ENCODE measurements around the gene RPTOR. TPM values are rescaled to one million over a fixed set of nuclear protein-coding genes. Genes with fewer than 3 reads are reported as not detected.

The RPTOR gene
- total RNA-seq, 3 donors from 2014 or later = 21.4 to 27.5 (median 23.6) TPM

DNA sequence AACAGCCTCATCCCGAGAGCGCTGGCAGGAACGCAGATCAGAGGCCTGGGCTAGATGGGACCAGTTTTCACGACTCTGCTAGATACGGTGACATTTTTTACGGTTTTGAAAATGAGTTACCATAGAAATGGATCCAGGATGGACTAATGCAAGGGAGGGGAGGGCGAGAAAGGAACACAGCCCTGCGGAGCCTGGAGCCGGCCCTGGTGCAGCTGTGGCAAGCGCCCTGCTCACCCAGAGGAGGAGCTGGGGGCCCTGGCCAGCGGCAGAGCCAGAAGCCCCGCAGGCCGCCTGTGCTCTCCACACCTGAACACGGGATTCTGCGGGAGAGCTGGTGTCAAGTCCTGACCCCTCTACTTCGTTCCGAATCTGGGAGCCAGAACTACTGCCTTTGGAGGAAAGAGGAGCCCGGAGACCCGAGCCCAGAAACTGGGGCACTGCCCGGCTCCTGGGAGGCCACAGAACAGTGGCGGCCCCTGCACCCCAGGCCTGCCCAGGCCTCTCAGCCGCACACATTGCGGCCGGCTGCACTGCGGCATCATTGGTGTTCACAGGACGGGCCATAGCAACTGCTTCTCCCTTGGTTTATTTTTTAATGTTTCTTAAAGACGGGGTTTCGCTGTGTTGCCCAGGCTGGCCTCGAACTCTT lies 358.4 kb downstream of the RPTOR start:
- DNase-seq (ENCODE audit: low spot score in 2 of 2) = no peak
- TF ChIP-seq POLR2A (IDR thresholded peaks at IDR 0.05) (no peak), POLR2AphosphoS5 (IDR thresholded peaks at IDR 0.05) (no peak)
- TF ChIP-seq, protein P1, sequence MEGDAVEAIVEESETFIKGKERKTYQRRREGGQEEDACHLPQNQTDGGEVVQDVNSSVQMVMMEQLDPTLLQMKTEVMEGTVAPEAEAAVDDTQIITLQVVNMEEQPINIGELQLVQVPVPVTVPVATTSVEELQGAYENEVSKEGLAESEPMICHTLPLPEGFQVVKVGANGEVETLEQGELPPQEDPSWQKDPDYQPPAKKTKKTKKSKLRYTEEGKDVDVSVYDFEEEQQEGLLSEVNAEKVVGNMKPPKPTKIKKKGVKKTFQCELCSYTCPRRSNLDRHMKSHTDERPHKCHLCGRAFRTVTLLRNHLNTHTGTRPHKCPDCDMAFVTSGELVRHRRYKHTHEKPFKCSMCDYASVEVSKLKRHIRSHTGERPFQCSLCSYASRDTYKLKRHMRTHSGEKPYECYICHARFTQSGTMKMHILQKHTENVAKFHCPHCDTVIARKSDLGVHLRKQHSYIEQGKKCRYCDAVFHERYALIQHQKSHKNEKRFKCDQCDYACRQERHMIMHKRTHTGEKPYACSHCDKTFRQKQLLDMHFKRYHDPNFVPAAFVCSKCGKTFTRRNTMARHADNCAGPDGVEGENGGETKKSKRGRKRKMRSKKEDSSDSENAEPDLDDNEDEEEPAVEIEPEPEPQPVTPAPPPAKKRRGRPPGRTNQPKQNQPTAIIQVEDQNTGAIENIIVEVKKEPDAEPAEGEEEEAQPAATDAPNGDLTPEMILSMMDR (IDR thresholded peaks at IDR 0.05) = no peak
- intact Hi-C loops (cut with DNase I; ENCODE audit: low total_unique reads) = no loop called here
- H3K27ac ChIP-seq = no peak overlapping the region
- H3K36me3 ChIP-seq = no peaks in the 10 kb centered on the region
- no peak overlapping the region for H3K4me3 ChIP-seq
- H3K9me3 ChIP-seq = no peaks in the 10 kb centered on the region
- no peaks in the 10 kb centered on the region for H3K4me1 ChIP-seq
- H3K27me3 ChIP-seq = no peaks in the 10 kb centered on the region

DNA sequence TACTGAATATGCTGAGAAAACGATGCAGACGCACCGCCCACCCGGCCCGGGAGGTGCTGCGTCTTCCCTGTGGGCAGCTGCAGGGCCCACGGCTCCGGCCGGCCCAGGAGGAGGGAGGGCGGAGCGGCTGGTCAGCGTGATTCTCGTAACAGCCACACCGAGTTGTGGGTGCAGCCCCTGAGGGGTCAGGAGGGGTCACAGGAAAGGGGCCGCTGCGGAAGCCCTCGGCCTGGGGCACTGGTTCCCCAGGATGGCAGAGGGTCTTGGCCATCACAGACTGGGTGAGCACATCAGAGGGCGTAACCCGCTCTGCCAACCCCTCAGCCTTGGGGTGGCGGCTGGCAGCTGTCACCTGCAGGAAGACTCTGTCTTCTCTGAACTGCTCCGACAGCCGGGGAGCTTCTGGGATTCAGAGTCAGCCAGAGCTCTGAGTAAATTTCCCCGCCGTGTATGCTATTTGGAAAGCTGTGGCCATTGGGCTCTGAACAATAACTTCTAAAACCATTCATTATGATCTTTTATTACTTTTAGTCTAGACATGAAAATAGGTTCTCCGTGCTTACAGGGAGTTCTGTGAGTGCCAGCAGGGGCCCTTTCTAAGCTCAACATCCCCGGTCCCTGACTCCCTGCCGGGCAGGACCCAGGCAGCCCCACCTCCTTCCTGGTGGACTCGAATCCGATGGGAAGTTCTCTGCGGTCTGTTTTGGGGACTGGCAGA lies 359.6 kb downstream of the RPTOR start:
- intact Hi-C loops (cut with DNase I; ENCODE audit: low total_unique reads) = no loop called here
- Histone ChIP-seq H3K4me1 (no peaks in the 10 kb centered on the region), H3K9me3 (no peaks in the 10 kb centered on the region), H3K36me3 (no peaks in the 10 kb centered on the region), H3K4me3 (no peak overlapping the region), H3K27me3 (no peaks in the 10 kb centered on the region), H3K27ac (no peak overlapping the region)
- TF ChIP-seq, protein P1 (IDR thresholded peaks at IDR 0.05) = no peak
- no peak for TF ChIP-seq POLR2AphosphoS5 (IDR thresholded peaks at IDR 0.05)
- no peak for TF ChIP-seq POLR2A (IDR thresholded peaks at IDR 0.05)
- no peak for DNase-seq (ENCODE audit: low spot score in 2 of 2)

DNA sequence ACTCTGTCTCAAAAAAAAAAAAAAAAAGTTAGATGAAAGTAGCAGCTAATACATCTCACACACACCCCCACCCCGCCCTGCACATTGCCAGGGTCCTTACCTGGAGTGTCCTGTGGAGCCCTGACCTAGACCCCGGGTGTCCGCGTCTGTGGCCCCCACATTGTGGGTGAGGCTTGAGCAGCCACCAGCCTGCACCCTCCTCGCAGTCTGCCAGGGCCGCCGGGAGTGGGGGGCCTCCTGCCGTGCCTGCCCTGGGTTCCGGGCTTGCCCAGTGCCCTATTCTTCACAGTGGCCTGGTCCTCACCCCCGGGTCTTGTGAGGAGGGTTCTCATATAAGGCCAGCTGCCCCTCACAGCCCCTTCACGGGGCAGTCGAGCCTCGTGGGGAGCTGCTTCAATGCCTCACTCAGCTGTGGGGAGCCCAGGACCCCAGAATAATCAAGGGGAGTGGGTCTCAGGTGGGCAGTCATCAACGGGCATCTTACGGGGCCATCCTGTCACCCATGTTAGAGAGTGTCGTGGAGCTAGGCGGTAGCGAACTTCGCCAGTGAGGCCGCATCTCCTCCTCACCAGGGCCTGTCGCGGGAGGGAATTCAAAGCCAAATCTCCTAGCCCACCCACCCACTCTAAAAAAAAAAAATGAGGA lies 361.1 kb downstream of the RPTOR start:
- TF ChIP-seq POLR2A (IDR thresholded peaks at IDR 0.05) (no peak), POLR2AphosphoS5 (IDR thresholded peaks at IDR 0.05) (no peak)
- TF ChIP-seq, protein P1 (IDR thresholded peaks at IDR 0.05) = no peak
- Histone ChIP-seq H3K27me3 (no peaks in the 10 kb centered on the region), H3K27ac (no peak overlapping the region), H3K36me3 (no peaks in the 10 kb centered on the region), H3K4me3 (no peak overlapping the region), H3K4me1 (no peaks in the 10 kb centered on the region), H3K9me3 (no peaks in the 10 kb centered on the region)
- intact Hi-C loops (cut with DNase I; ENCODE audit: low total_unique reads) = no loop called here
- DNase-seq (ENCODE audit: low spot score in 2 of 2) = no peak

DNA sequence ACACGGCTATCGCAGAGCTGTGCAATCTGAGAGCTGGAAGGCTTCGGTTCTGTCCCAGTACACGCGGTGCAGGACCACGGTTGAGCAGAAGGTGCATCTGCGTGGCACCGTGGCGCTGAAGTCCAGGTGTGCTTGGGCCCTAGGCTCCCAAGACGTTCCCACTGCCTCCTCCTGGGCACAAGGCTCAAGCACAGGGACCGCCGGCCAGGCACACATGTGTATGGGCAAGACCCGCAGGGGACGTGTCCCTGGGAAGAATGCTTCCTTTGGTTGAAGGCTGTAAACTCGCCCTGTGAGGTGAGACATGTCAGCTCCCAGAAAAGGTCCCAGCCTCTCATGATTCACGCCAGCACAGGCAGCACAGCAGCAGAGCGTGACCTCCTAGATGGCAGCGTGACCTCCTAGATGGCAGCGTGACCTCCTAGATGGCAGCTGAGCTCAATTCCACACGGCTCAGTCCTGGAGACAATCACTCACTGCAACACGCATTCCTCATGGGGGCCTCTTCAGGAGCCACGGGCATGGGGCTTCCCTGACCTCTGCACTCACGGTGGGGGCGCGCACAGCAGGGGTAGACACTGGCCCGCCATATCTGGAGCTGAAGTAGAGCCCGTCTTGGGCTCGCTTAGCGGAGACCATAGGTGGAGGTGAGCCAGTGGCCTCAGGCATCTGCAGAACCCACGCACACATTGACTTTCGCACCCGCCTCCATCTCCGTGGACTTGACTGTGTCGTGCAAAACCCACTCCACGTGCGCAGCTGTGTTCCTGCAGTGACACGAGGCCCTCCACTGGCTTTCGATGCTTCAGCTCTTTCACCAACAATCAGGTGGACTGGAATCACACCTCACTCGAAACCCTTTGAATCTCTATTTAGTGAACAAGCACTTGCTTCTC lies 362.0 kb downstream of the RPTOR start:
- H3K9me3 ChIP-seq = no peaks in the 10 kb centered on the region
- no peak overlapping the region for H3K27ac ChIP-seq
- intact Hi-C loops (cut with DNase I; ENCODE audit: low total_unique reads) = no loop called here
- H3K36me3 ChIP-seq = no peaks in the 10 kb centered on the region
- H3K4me1 ChIP-seq = no peaks in the 10 kb centered on the region
- no peak for TF ChIP-seq POLR2A (IDR thresholded peaks at IDR 0.05)
- TF ChIP-seq, protein P1 (IDR thresholded peaks at IDR 0.05) = no peak
- DNase-seq (ENCODE audit: low spot score in 2 of 2) = no peak
- no peaks in the 10 kb centered on the region for H3K27me3 ChIP-seq
- H3K4me3 ChIP-seq = no peak overlapping the region
